ENCODE data around the gene SERINC2.

SERINC2 gene

GRCh38 chr1:31397360-31398095 is 15.5 kb upstream of the SERINC2 start:
- Histone ChIP-seq H3K9me3 (ENCODE audit: control insufficient read depth, low read length) (no peaks in the 10 kb centered on the region), H2AFZ (no peak overlapping the region), H3K4me1 (no peaks in the 10 kb centered on the region), H3K9ac (no peak overlapping the region), H3K79me2 (no peaks in the 10 kb centered on the region), H3K36me3 (ENCODE audit: control insufficient read depth, insufficient read depth, low read length) (no peaks in the 10 kb centered on the region), H3K27me3 (ENCODE audit: control insufficient read depth, insufficient read depth, low read length) (no peaks in the 10 kb centered on the region), H3K4me2 (ENCODE audit: low read length) (no peak overlapping the region), H3K27ac (no peak overlapping the region), H3K4me3 (ENCODE audit: low read depth, low read length) (no peak overlapping the region)
- TF ChIP-seq CTCF (IDR thresholded peaks at IDR 0.05): no peak

GRCh38 chr1:31398246-31398645 is 14.8 kb upstream of the SERINC2 start:
- no peak overlapping the region for H3K4me2 ChIP-seq (ENCODE audit: low read length)
- no peaks in the 10 kb centered on the region for H3K9me3 ChIP-seq (ENCODE audit: control insufficient read depth, low read length)
- no peaks in the 10 kb centered on the region for H3K36me3 ChIP-seq (ENCODE audit: control insufficient read depth, insufficient read depth, low read length)
- no peak overlapping the region for H2AFZ ChIP-seq
- H3K9ac ChIP-seq: no peak overlapping the region
- TF ChIP-seq CTCF (IDR thresholded peaks at IDR 0.05): no peak
- H3K4me3 ChIP-seq (ENCODE audit: low read depth, low read length): no peak overlapping the region
- H3K27ac ChIP-seq: no peak overlapping the region
- H3K27me3 ChIP-seq (ENCODE audit: control insufficient read depth, insufficient read depth, low read length): no peaks in the 10 kb centered on the region
- H3K79me2 ChIP-seq: no peaks in the 10 kb centered on the region
- no peaks in the 10 kb centered on the region for H3K4me1 ChIP-seq

- Histone ChIP-seq H3K27me3 (ENCODE audit: control insufficient read depth, insufficient read depth, low read length) (no peaks in the 10 kb centered on the region), H3K36me3 (ENCODE audit: control insufficient read depth, insufficient read depth, low read length) (no peaks in the 10 kb centered on the region), H3K4me1 (no peaks in the 10 kb centered on the region), H3K4me3 (ENCODE audit: low read depth, low read length) (no peak overlapping the region), H3K9me3 (ENCODE audit: control insufficient read depth, low read length) (no peaks in the 10 kb centered on the region), H2AFZ (no peak overlapping the region), H3K27ac (no peak overlapping the region), H3K9ac (no peak overlapping the region), H3K79me2 (no peaks in the 10 kb centered on the region), H3K4me2 (ENCODE audit: low read length) (no peak overlapping the region)
- TF ChIP-seq CTCF (IDR thresholded peaks at IDR 0.05): no peak
These were observed 13.0 kb upstream of the SERINC2 start for GRCh38 chr1:31399976-31400375.

GRCh38 chr1:31400393-31400792 is 12.6 kb upstream of the SERINC2 start:
- H2AFZ ChIP-seq: no peak overlapping the region
- no peaks in the 10 kb centered on the region for H3K27me3 ChIP-seq (ENCODE audit: control insufficient read depth, insufficient read depth, low read length)
- H3K9me3 ChIP-seq (ENCODE audit: control insufficient read depth, low read length): no peaks in the 10 kb centered on the region
- H3K9ac ChIP-seq: no peak overlapping the region
- no peak overlapping the region for H3K4me3 ChIP-seq (ENCODE audit: low read depth, low read length)
- no peaks in the 10 kb centered on the region for H3K79me2 ChIP-seq
- H3K36me3 ChIP-seq (ENCODE audit: control insufficient read depth, insufficient read depth, low read length): no peaks in the 10 kb centered on the region
- H3K27ac ChIP-seq: no peak overlapping the region
- TF ChIP-seq CTCF (IDR thresholded peaks at IDR 0.05): no peak
- H3K4me1 ChIP-seq: no peaks in the 10 kb centered on the region
- no peak overlapping the region for H3K4me2 ChIP-seq (ENCODE audit: low read length)

GRCh38 chr1:31401241-31401640 is 11.8 kb upstream of the SERINC2 start:
- no peak overlapping the region for H3K4me2 ChIP-seq (ENCODE audit: low read length)
- no peak overlapping the region for H2AFZ ChIP-seq
- H3K4me3 ChIP-seq (ENCODE audit: low read depth, low read length): no peak overlapping the region
- H3K79me2 ChIP-seq: no peaks in the 10 kb centered on the region
- H3K9ac ChIP-seq: no peak overlapping the region
- no peaks in the 10 kb centered on the region for H3K27me3 ChIP-seq (ENCODE audit: control insufficient read depth, insufficient read depth, low read length)
- H3K4me1 ChIP-seq: no peaks in the 10 kb centered on the region
- H3K27ac ChIP-seq: no peak overlapping the region
- no peak for TF ChIP-seq CTCF (IDR thresholded peaks at IDR 0.05)
- H3K9me3 ChIP-seq (ENCODE audit: control insufficient read depth, low read length): no peaks in the 10 kb centered on the region
- H3K36me3 ChIP-seq (ENCODE audit: control insufficient read depth, insufficient read depth, low read length): no peaks in the 10 kb centered on the region
